Upper lobe of right lung (tissue), 1 donor: Measurements from ENCODE around the gene CDC34. TPM values are rescaled to one million over a fixed set of nuclear protein-coding genes. Genes with fewer than 3 reads are reported as not detected.

Experiments used
- ATAC-seq: fragments of 200-7000 bp; cut with Tn5 transposase; one replicate; pipeline ENCODE4 v1.9.1; 2020; ENCODE audit warnings: mild to moderate bottlenecking, moderate library complexity
- DNase-seq: peaks from one replicate; pipeline ENCODE4 v3.0.0-alpha.2; 2020
- H3K27ac ChIP-seq: fragments of 200-600 bp; one replicate; pipeline ENCODE4 v1.8.0; 2022
- H3K27me3 ChIP-seq: fragments of 200-600 bp; one replicate; pipeline ENCODE4 v1.8.0; 2022; ENCODE audit warnings: mild to moderate bottlenecking
- H3K36me3 ChIP-seq: fragments of 200-600 bp; one replicate; pipeline ENCODE4 v1.8.0; 2022
- H3K4me1 ChIP-seq: fragments of 200-600 bp; one replicate; pipeline ENCODE4 v1.8.0; 2022
- H3K4me3 ChIP-seq: fragments of 200-600 bp; one replicate; pipeline ENCODE4 v1.8.0; 2022; ENCODE audit warnings: mild to moderate bottlenecking
- H3K9me3 ChIP-seq: fragments of 200-600 bp; one replicate; pipeline ENCODE4 v1.8.0; 2022
- intact Hi-C: fragments of 100-400 bp; cut with DNase I; formaldehyde crosslinking; loops from one replicate; pipeline ENCODE4 v1.11.0; 2022
- total RNA-seq: library from RNA; stranded (reverse); fragmentation: NEBNext Ultra II Directional; extraction: Animal tissue kit (Norgen Biotek cat#: 25700); gene quantifications from one replicate; pipeline ENCODE4 v1.2.1, GENCODE V29; 2021
- TF ChIP-seq, protein P1 (sequence below): fragments of 200-600 bp; IDR thresholded peaks from one replicate; pipeline ENCODE4 v1.8.0; 2022; ENCODE audit warnings: antibody characterized with exemption
- donor health status: DM: no; HTN: yes; CAD: no; lungs with severe emphysema.

Gene CDC34
- total RNA-seq, 1 donor from 2014 or later = 40.9 TPM

DNA sequence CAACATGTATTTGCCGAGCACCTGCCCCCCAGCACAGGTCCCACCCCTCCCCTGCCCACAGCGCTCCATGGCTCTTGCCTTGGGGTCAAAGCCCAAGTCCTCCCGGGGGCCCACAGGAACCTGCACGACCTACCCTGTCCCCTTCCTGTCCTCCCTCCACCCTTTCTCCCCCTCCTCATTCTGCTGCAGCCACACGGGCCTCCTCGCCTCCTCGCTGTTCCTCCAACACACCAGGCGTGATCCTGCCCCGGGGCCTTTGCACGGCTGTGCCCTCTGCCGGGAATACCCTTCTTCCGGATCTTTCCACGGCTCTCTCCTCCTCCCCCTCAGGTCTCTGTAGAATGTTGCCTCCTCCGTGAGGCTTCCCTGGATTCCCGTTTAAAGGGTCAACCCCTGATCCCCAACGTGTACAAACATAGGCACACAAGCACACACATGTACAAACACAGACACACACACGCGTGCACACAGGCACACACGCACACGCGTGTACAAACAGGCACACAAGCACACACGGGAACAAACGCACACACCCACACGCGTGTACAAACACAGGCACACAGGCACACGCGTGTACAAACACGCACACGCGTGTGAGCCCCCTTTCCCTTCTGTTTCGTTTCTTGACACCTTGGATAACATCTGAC is 32.5 kb upstream of the CDC34 start:
- H3K4me1 ChIP-seq = no peaks in the 10 kb centered on the region
- DNase-seq (no peak), ATAC-seq (no peak)
- peaks cover 34% of the 10 kb centered on the region for H3K27me3 ChIP-seq
- H3K9me3 ChIP-seq = no peaks in the 10 kb centered on the region
- no peak overlapping the region for H3K27ac ChIP-seq
- TF ChIP-seq, protein P1, sequence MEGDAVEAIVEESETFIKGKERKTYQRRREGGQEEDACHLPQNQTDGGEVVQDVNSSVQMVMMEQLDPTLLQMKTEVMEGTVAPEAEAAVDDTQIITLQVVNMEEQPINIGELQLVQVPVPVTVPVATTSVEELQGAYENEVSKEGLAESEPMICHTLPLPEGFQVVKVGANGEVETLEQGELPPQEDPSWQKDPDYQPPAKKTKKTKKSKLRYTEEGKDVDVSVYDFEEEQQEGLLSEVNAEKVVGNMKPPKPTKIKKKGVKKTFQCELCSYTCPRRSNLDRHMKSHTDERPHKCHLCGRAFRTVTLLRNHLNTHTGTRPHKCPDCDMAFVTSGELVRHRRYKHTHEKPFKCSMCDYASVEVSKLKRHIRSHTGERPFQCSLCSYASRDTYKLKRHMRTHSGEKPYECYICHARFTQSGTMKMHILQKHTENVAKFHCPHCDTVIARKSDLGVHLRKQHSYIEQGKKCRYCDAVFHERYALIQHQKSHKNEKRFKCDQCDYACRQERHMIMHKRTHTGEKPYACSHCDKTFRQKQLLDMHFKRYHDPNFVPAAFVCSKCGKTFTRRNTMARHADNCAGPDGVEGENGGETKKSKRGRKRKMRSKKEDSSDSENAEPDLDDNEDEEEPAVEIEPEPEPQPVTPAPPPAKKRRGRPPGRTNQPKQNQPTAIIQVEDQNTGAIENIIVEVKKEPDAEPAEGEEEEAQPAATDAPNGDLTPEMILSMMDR = no peak
- intact Hi-C loops = no loop called here
- no peak overlapping the region for H3K4me3 ChIP-seq
- no peaks in the 10 kb centered on the region for H3K36me3 ChIP-seq

DNA sequence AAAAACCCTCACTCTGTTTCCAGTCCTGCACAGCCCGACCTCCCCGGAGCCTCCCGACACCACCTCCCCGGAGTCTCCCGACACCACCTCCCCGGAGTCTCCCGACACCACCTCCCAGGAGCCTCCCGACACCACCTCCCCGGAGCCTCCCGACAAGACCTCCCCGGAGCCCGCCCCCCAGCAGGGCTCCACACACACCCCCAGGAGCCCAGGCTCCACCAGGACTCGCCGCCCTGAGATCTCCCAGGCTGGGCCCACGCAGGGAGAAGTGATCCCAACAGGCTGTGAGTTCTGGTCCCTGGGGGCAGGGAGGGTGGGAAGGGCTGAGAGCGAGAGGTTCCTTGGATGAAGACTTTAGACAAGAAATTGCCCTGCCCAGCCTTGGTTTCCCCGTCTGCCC is 29.9 kb upstream of the CDC34 start:
- ATAC-seq = no peak
- Histone ChIP-seq H3K36me3 (no peaks in the 10 kb centered on the region), H3K4me3 (no peak overlapping the region), H3K4me1 (peaks cover 6% of the 10 kb centered on the region), H3K27me3 (peaks cover 25% of the 10 kb centered on the region), H3K9me3 (no peaks in the 10 kb centered on the region), H3K27ac (no peak overlapping the region)
- intact Hi-C loops = no loop called here
- TF ChIP-seq, protein P1 = no peak
- DNase-seq = no peak

GRCh38 chr19:504616-505015 is 26.9 kb upstream of the CDC34 start:
- Histone ChIP-seq H3K36me3 (peaks cover 3% of the 10 kb centered on the region), H3K4me1 (peaks cover 18% of the 10 kb centered on the region), H3K27ac (no peak overlapping the region), H3K27me3 (peaks cover 5% of the 10 kb centered on the region), H3K4me3 (no peak overlapping the region), H3K9me3 (no peaks in the 10 kb centered on the region)
- DNase-seq (no peak), ATAC-seq (no peak)
- intact Hi-C loops = no loop called here
- TF ChIP-seq, protein P1 = no peak

- peak overlapping the region; percentile 87 for H3K4me3 ChIP-seq
- DNase-seq = peak; percentile 98
- TF ChIP-seq, protein P1 = peak; percentile 96
- peaks cover 6% of the 10 kb centered on the region for H3K36me3 ChIP-seq
- peaks cover 33% of the 10 kb centered on the region for H3K4me1 ChIP-seq
- no peaks in the 10 kb centered on the region for H3K9me3 ChIP-seq
- intact Hi-C loops = no loop called here
- peak; percentile 87 for ATAC-seq
- no peaks in the 10 kb centered on the region for H3K27me3 ChIP-seq
- H3K27ac ChIP-seq = peak overlapping the region; percentile 96
These were observed 24.9 kb upstream of the CDC34 start for GRCh38 chr19:506404-507285.

DNA sequence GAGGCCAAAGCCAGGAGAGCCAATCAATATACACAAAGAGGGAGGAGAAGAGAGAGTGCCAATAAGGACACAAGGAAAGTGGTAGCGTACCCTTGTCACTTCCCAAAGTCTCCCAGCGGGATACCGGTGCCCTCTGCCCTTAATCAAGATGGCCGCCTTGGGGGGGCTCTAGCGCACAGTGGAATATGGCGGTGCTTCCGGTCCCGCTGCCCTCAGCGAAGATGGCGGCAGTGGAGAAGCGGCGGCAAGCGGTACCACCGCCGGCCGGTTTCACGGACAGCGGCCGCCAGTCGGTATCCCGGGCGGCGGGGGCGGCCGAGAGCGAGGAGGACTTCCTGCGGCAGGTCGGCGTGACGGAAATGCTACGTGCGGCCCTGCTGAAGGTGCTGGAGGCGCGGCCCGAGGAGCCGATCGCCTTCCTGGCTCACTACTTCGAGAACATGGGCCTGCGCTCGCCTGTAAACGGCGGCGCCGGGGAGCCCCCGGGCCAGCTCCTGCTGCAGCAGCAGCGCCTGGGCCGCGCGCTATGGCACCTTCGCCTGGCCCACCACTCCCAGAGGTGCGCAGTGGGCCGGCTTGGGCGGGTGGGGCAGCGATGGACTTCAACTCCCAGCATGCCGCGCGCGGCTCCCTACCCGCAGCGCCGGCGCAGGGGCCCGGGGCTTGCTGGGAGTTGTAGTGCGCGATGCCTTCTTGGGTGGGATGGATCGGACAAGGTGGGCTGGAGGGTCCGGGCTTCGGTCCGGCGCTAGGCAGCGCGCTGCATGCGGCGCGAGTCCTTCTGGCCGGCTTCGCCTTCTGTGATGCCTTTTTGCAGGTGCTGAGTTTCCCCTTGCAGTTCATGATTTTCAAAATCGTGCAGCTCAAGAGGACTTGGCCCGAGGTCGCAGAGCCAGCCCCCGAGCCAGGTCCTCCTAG is 24.0 kb upstream of the CDC34 start, which contains the start of gene TPGS1:
Gene TPGS1, plus strand, starts transcription at position 212 of the 918 bp plus-strand sequence. Its CDS starts 10 bp downstream, at position 222.
- Histone ChIP-seq H3K27me3 (no peaks in the 10 kb centered on the region), H3K4me3 (peak within 1 kb of the TSS; percentile 87), H3K9me3 (no peaks in the 10 kb centered on the region), H3K4me1 (peaks cover 38% of the 10 kb centered on the region), H3K27ac (peak within 1 kb of the TSS; percentile 96), H3K36me3 (peaks cover 6% of the 10 kb centered on the region)
- ATAC-seq (peak; percentile 90), DNase-seq (peak; percentile 95)
- intact Hi-C loops = no loop called here
- TF ChIP-seq, protein P1 = no peak
